ENCODE results near the gene S100B.

DNA sequence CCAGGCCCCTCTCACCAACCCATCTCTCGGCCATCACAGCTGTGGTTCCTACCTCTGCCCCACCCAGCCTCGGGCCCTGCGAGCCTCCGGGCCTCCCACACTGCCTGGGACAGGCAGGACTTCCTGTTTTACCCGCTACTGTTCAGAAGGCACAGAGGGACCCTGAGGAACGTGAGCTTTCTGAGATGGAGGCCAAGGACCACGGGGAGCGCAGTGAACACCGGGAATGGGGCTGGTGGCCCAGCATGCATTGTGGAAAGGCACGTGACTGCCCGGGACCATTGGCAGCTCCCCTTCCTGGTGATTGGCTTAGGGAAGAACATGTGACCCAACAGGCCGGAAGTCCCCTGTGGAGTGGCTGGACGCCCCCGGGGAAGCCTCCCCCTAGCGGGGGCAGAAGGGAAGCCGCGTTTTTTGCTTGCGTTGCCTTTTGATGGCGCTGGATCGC is 7.0 kb downstream of the S100B start:
- TF ChIP-seq, protein P1, sequence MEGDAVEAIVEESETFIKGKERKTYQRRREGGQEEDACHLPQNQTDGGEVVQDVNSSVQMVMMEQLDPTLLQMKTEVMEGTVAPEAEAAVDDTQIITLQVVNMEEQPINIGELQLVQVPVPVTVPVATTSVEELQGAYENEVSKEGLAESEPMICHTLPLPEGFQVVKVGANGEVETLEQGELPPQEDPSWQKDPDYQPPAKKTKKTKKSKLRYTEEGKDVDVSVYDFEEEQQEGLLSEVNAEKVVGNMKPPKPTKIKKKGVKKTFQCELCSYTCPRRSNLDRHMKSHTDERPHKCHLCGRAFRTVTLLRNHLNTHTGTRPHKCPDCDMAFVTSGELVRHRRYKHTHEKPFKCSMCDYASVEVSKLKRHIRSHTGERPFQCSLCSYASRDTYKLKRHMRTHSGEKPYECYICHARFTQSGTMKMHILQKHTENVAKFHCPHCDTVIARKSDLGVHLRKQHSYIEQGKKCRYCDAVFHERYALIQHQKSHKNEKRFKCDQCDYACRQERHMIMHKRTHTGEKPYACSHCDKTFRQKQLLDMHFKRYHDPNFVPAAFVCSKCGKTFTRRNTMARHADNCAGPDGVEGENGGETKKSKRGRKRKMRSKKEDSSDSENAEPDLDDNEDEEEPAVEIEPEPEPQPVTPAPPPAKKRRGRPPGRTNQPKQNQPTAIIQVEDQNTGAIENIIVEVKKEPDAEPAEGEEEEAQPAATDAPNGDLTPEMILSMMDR (IDR thresholded peaks at IDR 0.05; ENCODE audit: borderline replicate concordance, extremely low read depth, low read length, poor library complexity, severe bottlenecking) = no peak
- no peak for TF ChIP-seq EZH2 (IDR thresholded peaks at IDR 0.05; ENCODE audit: borderline replicate concordance, low read depth, low read length, severe bottlenecking)

Measured in DND-41 (cell line).